Panc1 (cell line): ENCODE results near the gene LRRC74B. TPM values are rescaled to one million over a fixed set of nuclear protein-coding genes. Genes with fewer than 3 reads are reported as not detected.
"Not testable (repeated sequence)": the region's sequence is repeated elsewhere in the genome, so short reads cannot be mapped to it uniquely, and the experiment has no call there.

Experiments
- ATAC-seq: fragments of 200-7000 bp; cut with Tn5 transposase; 2 replicates; pipeline ENCODE4 v1.9.1; 2020; ENCODE audit warnings: mild to moderate bottlenecking, moderate library complexity
- BruUV-seq: library from RNA; stranded (reverse); fragments of 400-500 nt; replicated peaks from 2 replicates; lab custom pipeline; 2021; lab: Mats Ljungman, UMichigan
- CTCF ChIA-PET: fragments of 300-600 bp; sonication (Branson Sonifier 250); formaldehyde crosslinking; loops from one replicate; lab custom pipeline; 2022; ENCODE audit warnings: antibody characterized with exemption; lab: Charles Lee
- POLR2A ChIA-PET: fragments of 300-600 bp; sonication (Branson Sonifier 250); formaldehyde crosslinking; loops from one replicate; lab custom pipeline; 2022; ENCODE audit warnings: antibody characterized with exemption; lab: Charles Lee
- DNase-seq: peaks from one replicate; pipeline ENCODE4 v3.0.0-alpha.2; 2010; ENCODE audit warnings: low read depth, low spot score
- H3K27ac ChIP-seq: 2 replicates; pipeline ENCODE4 v1.5.1; 2011; ENCODE audit warnings: mild to moderate bottlenecking, low read length, inconsistent platforms
- H3K27me3 ChIP-seq: fragments of 200-500 bp; sonication (Bioruptor generic); 2 replicates; pipeline ENCODE4 v1.6.0; 2014; ENCODE audit warnings: low read length, inconsistent platforms; ENCODE audit not compliant: control insufficient read depth, insufficient read depth
- H3K36me3 ChIP-seq: fragments of 200-500 bp; sonication (Bioruptor generic); 2 replicates; pipeline ENCODE4 v1.5.1; 2014; ENCODE audit warnings: inconsistent platforms, mild to moderate bottlenecking, low read length, moderate library complexity; ENCODE audit not compliant: control insufficient read depth, insufficient read depth
- H3K4me1 ChIP-seq: 2 replicates; pipeline ENCODE4 v1.5.1; 2011; ENCODE audit warnings: inconsistent platforms, mild to moderate bottlenecking, low read length, moderate library complexity; ENCODE audit not compliant: control insufficient read depth, insufficient read depth
- H3K4me3 ChIP-seq, 2 experiments: 2 replicates each; pipeline ENCODE4 v1.5.1; 2011 to 2012; ENCODE audit warnings: low read depth in 2 of 2, low read length in 2 of 2, mild to moderate bottlenecking in 2 of 2, inconsistent platforms in 1 of 2, moderate library complexity in 1 of 2
- H3K9me3 ChIP-seq: fragments of 200-500 bp; sonication (Bioruptor generic); 2 replicates; pipeline ENCODE4 v1.5.1; 2014; ENCODE audit warnings: low read depth, mild to moderate bottlenecking, inconsistent platforms, low read length, moderate library complexity; ENCODE audit not compliant: control insufficient read depth, insufficient read depth
- POLR2AphosphoS5 ChIP-seq: IDR thresholded peaks from 2 replicates; pipeline ENCODE4 v1.6.1; 2012; ENCODE audit warnings: mild to moderate bottlenecking, low read depth, low read length, moderate library complexity
- SIN3A ChIP-seq: IDR thresholded peaks from 2 replicates; pipeline ENCODE4 v1.6.1; 2012; ENCODE audit warnings: low read depth, mild to moderate bottlenecking, low read length, moderate library complexity, borderline replicate concordance; ENCODE audit not compliant: insufficient read depth
- TCF7L2 ChIP-seq: IDR thresholded peaks from 2 replicates; pipeline ENCODE4 v1.6.1; 2011; ENCODE audit warnings: mild to moderate bottlenecking, low read depth, low read length, inconsistent platforms
- in situ Hi-C: cut with HindIII; loops from 2 replicates; pipeline ENCODE4 v1.10.0; 2016; ENCODE audit warnings: low sequenced_read_pairs, low pct_unique_long_range_greater_than_20kb
- intact Hi-C: fragments of 100-400 bp; cut with micrococcal nuclease; formaldehyde crosslinking; loops from one replicate; pipeline ENCODE4 v1.10.0; 2022; ENCODE audit not compliant: unreplicated experiment
- total RNA-seq: library from RNA; stranded (reverse); gene quantifications from one replicate; pipeline ENCODE4 v1.2.1, GENCODE V29; 2021; ENCODE audit not compliant: unreplicated experiment
- TF ChIP-seq, protein P1 (sequence below): fragments of 450-650 bp; IDR thresholded peaks from 2 replicates; pipeline ENCODE4 v1.5.1; 2017; ENCODE audit warnings: mild to moderate bottlenecking
- TF ChIP-seq, protein P2 (sequence below), 2 experiments: IDR thresholded peaks; 2 replicates each; pipeline ENCODE4 v1.6.1; 2011 to 2012; ENCODE audit warnings: low read depth in 2 of 2, control low read depth in 1 of 2, low read length in 1 of 2, mild to moderate bottlenecking in 1 of 2, moderate library complexity in 1 of 2; ENCODE audit not compliant: insufficient read depth in 1 of 2

LRRC74B gene
- total RNA-seq, 1 experiment from 2014 or later = not detected

DNA sequence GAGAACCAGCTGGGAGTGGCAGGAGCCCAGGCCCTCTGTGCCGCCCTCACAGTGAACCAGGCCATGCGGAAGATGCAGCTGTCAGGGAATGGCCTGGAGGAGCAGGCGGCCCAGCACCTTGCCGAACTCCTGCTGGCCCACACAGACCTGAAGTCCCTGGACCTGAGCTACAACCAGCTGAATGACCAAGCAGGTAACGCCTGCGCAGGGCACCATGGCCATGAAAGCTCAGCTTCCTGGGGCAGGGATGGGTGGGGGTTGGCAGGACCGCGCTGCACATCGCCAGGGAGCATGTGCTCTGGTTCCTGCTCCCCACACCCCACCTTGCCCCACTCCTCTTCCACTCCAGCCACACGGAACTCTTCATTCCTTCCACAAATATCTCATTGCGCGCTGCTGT is 3.2 kb downstream of the LRRC74B start:
- CTCF ChIA-PET, BruUV-seq, H3K4me1 ChIP-seq, intact Hi-C loops, ATAC-seq, DNase-seq, H3K36me3 ChIP-seq, in situ Hi-C loops, H3K4me3 ChIP-seq, H3K27ac ChIP-seq, POLR2A ChIA-PET, H3K9me3 ChIP-seq, H3K27me3 ChIP-seq: not testable (repeated sequence)

DNA sequence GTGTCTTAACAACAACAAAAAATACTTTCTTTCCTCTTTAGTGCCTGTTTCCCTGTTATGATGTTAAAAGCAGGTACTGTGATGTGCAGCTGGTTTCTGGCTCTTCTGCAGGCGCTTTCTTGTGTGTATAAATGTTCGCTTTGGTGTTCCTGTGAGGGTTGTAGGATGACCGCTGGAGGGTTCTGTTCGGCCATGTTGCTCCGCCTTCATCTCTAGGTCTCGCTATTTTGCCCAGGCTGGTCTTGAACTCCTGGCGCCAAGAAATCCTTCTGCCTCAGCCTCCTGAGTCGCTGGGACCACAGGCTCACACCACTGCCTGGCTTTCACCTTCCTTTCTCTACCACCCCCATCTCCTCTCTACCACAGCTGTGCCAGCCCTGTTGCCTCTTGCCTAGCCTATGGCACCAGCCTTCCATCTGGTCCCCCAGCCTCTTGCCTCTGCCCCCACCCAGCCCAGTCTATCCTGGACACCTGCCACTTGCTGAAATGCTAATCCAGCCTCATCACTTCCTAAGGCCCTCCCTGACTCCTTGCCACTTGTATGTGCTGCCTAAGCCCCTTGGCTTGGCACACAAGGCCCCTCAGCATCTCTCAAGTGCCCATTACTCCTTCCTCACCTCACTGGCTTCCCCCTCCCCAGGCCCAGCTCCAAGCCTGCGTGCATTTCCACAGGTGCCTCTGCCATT is 5.5 kb downstream of the LRRC74B start:
- Histone ChIP-seq H3K27ac (no peak overlapping the region), H3K9me3 (no peaks in the 10 kb centered on the region), H3K4me1 (no peaks in the 10 kb centered on the region), H3K4me3 (no peak overlapping the region), H3K36me3 (no peaks in the 10 kb centered on the region), H3K27me3 (no peaks in the 10 kb centered on the region)
- intact Hi-C loops (no loop called here), in situ Hi-C loops (no loop called here)
- no TSS peak for BruUV-seq
- ChIA-PET POLR2A (no interaction called here), CTCF (no interaction called here)
- ATAC-seq = no peak
- TF ChIP-seq SIN3A (no peak), POLR2AphosphoS5 (no peak), TCF7L2 (no peak)
- TF ChIP-seq, protein P1, sequence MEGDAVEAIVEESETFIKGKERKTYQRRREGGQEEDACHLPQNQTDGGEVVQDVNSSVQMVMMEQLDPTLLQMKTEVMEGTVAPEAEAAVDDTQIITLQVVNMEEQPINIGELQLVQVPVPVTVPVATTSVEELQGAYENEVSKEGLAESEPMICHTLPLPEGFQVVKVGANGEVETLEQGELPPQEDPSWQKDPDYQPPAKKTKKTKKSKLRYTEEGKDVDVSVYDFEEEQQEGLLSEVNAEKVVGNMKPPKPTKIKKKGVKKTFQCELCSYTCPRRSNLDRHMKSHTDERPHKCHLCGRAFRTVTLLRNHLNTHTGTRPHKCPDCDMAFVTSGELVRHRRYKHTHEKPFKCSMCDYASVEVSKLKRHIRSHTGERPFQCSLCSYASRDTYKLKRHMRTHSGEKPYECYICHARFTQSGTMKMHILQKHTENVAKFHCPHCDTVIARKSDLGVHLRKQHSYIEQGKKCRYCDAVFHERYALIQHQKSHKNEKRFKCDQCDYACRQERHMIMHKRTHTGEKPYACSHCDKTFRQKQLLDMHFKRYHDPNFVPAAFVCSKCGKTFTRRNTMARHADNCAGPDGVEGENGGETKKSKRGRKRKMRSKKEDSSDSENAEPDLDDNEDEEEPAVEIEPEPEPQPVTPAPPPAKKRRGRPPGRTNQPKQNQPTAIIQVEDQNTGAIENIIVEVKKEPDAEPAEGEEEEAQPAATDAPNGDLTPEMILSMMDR = no peak
- TF ChIP-seq, protein P2, sequence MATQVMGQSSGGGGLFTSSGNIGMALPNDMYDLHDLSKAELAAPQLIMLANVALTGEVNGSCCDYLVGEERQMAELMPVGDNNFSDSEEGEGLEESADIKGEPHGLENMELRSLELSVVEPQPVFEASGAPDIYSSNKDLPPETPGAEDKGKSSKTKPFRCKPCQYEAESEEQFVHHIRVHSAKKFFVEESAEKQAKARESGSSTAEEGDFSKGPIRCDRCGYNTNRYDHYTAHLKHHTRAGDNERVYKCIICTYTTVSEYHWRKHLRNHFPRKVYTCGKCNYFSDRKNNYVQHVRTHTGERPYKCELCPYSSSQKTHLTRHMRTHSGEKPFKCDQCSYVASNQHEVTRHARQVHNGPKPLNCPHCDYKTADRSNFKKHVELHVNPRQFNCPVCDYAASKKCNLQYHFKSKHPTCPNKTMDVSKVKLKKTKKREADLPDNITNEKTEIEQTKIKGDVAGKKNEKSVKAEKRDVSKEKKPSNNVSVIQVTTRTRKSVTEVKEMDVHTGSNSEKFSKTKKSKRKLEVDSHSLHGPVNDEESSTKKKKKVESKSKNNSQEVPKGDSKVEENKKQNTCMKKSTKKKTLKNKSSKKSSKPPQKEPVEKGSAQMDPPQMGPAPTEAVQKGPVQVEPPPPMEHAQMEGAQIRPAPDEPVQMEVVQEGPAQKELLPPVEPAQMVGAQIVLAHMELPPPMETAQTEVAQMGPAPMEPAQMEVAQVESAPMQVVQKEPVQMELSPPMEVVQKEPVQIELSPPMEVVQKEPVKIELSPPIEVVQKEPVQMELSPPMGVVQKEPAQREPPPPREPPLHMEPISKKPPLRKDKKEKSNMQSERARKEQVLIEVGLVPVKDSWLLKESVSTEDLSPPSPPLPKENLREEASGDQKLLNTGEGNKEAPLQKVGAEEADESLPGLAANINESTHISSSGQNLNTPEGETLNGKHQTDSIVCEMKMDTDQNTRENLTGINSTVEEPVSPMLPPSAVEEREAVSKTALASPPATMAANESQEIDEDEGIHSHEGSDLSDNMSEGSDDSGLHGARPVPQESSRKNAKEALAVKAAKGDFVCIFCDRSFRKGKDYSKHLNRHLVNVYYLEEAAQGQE (IDR thresholded peaks at IDR 0.05; ENCODE audit: insufficient read depth in 1 of 2, low read depth in 2 of 2, low read length in 1 of 2) = no peak
- DNase-seq = no peak

DNA sequence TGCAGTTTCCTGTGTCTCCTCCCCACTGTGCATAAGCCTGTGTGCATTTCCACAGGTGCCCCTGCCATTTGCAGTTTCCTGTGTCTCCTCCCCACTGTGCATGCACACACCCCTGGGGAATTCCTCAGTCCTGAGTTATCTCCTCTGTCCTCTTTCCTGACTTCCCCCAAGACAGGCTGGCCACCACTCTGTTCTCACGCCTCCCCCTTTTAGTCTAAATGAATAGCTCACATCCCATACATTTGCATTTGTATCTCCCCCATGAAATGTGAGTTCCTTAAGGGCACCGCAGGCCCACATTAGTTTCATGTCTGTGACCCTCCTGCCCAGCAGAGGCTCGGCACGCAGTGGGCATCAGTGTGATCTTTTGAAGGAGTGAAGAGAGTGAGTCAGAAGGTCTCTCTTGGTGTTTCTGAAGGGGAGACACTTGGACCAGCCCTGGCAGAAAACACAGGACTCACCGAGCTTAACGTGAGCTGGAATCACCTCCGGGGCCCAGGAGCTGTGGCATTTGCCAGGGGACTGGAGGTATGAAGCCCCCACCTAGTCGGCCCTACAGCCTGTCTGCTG is 6.2 kb downstream of the LRRC74B start:
- H3K4me1 ChIP-seq = no peaks in the 10 kb centered on the region
- no peak for ATAC-seq
- TF ChIP-seq POLR2AphosphoS5 = no peak
- TF ChIP-seq, protein P1 = no peak
- TF ChIP-seq SIN3A = no peak
- TF ChIP-seq TCF7L2 = no peak
- TF ChIP-seq, protein P2 (IDR thresholded peaks at IDR 0.05; ENCODE audit: insufficient read depth in 1 of 2, low read depth in 2 of 2, low read length in 1 of 2) = no peak
- H3K27ac ChIP-seq = no peak overlapping the region
- intact Hi-C loops = no loop called here
- no peak for DNase-seq
- no peak overlapping the region for H3K4me3 ChIP-seq
- no TSS peak for BruUV-seq
- ChIA-PET POLR2A (no interaction called here), CTCF (no interaction called here)
- no peaks in the 10 kb centered on the region for H3K9me3 ChIP-seq
- no peaks in the 10 kb centered on the region for H3K27me3 ChIP-seq
- no peaks in the 10 kb centered on the region for H3K36me3 ChIP-seq
- in situ Hi-C loops = no loop called here
